ENCODE measurements around the gene ZRANB3. TPM values are rescaled to one million over a fixed set of nuclear protein-coding genes. Genes with fewer than 3 reads are reported as not detected.

Gene ZRANB3
- total and polyA plus RNA-seq, 10 donors: 2.2 to 11.1 (median 6.9) TPM

GRCh38 chr2:135097532-135098231, 433.3 kb downstream of the ZRANB3 start:
- peaks cover 0 to 68% (median 22%) of the 10 kb centered on the region in 6 donors for H3K36me3 ChIP-seq
- H3K4me1 ChIP-seq: peaks cover 0 to 13% (median 7%) of the 10 kb centered on the region in 6 donors
- intact Hi-C loops (cut with DNase I; ENCODE audit: low total_unique reads): no loop called here
- TF ChIP-seq POLR2AphosphoS5 (IDR thresholded peaks at IDR 0.05): no peak
- no peak for TF ChIP-seq POLR2A (IDR thresholded peaks at IDR 0.05)
- TF ChIP-seq CTCF (IDR thresholded peaks at IDR 0.05 in 8 of 11, conservative IDR thresholded peaks at IDR 0.05 in 3 of 11): no peak
- H3K4me3 ChIP-seq: no peak overlapping the region
- 95 to 98% (median 96%) methylated on average over 2 of the region's 2 CpGs for WGBS, 5 donors
- H3K27me3 ChIP-seq (replicated peaks in 1 of 7): no peaks in the 10 kb centered on the region
- no peak overlapping the region for H3K27ac ChIP-seq
- no peak for DNase-seq
- H3K9me3 ChIP-seq: no peaks in the 10 kb centered on the region

GRCh38 chr2:135096665-135097446, 434.2 kb downstream of the ZRANB3 start:
- no peak overlapping the region for H3K27ac ChIP-seq
- peaks cover 0 to 13% (median 7%) of the 10 kb centered on the region in 6 donors for H3K4me1 ChIP-seq
- intact Hi-C loops (cut with DNase I; ENCODE audit: low total_unique reads): no loop called here
- no peaks in the 10 kb centered on the region for H3K9me3 ChIP-seq
- no peak for TF ChIP-seq POLR2AphosphoS5 (IDR thresholded peaks at IDR 0.05)
- TF ChIP-seq CTCF (IDR thresholded peaks at IDR 0.05 in 8 of 11, conservative IDR thresholded peaks at IDR 0.05 in 3 of 11): no peak
- TF ChIP-seq POLR2A (IDR thresholded peaks at IDR 0.05): no peak
- no peaks in the 10 kb centered on the region for H3K27me3 ChIP-seq (replicated peaks in 1 of 7)
- 88 to 94% (median 90%) methylated on average over 4 of the region's 4 CpGs for WGBS, 5 donors
- DNase-seq: no peak
- H3K36me3 ChIP-seq: peaks cover 0 to 68% (median 26%) of the 10 kb centered on the region in 6 donors
- H3K4me3 ChIP-seq: no peak overlapping the region

GRCh38 chr2:135095591-135095990, 435.4 kb downstream of the ZRANB3 start:
- TF ChIP-seq POLR2AphosphoS5 (IDR thresholded peaks at IDR 0.05): no peak
- TF ChIP-seq CTCF (IDR thresholded peaks at IDR 0.05 in 8 of 11, conservative IDR thresholded peaks at IDR 0.05 in 3 of 11): no peak
- TF ChIP-seq POLR2A (IDR thresholded peaks at IDR 0.05): no peak
- intact Hi-C loops (cut with DNase I; ENCODE audit: low total_unique reads): no loop called here
- Histone ChIP-seq H3K36me3 (peaks cover 0 to 75% (median 26%) of the 10 kb centered on the region in 6 donors), H3K4me1 (peaks cover 0 to 13% (median 7%) of the 10 kb centered on the region in 6 donors), H3K27me3 (replicated peaks in 1 of 7) (no peaks in the 10 kb centered on the region), H3K4me3 (no peak overlapping the region), H3K27ac (no peak overlapping the region), H3K9me3 (no peaks in the 10 kb centered on the region)
- 94 to 97% (median 95%) methylated on average over 3 of the region's 3 CpGs for WGBS, 5 donors
- no peak for DNase-seq

GRCh38 chr2:135094508-135094907, 436.5 kb downstream of the ZRANB3 start:
- Histone ChIP-seq H3K27ac (no peak overlapping the region), H3K4me1 (peaks cover 0 to 5% (median under 1%) of the 10 kb centered on the region in 6 donors), H3K4me3 (no peak overlapping the region), H3K9me3 (peaks cover 0 to 4% (median 3%) of the 10 kb centered on the region in 8 donors), H3K36me3 (peaks cover 0 to 72% (median 27%) of the 10 kb centered on the region in 6 donors), H3K27me3 (replicated peaks in 1 of 7) (no peaks in the 10 kb centered on the region)
- intact Hi-C loops (cut with DNase I; ENCODE audit: low total_unique reads): no loop called here
- WGBS, 5 donors: 90 to 96% (median 95%) methylated on average over 2 of the region's 2 CpGs
- TF ChIP-seq POLR2AphosphoS5 (IDR thresholded peaks at IDR 0.05) (no peak), POLR2A (IDR thresholded peaks at IDR 0.05) (no peak), CTCF (IDR thresholded peaks at IDR 0.05 in 8 of 11, conservative IDR thresholded peaks at IDR 0.05 in 3 of 11) (no peak)
- DNase-seq: no peak

Data from spleen (tissue), 11 donors.